Activated CD4-positive, alpha-beta T cell treated with anti-CD3 and anti-CD28 coated beads, Interleukin-2, amount 50 U/mL, for 4 hours (primary cell): ENCODE results near the gene FLCN.

ENCODE experiments used
- DNase-seq, 2 experiments: peaks; one replicate each; pipeline ENCODE4 v3.0.0-alpha.2; 2020

Gene FLCN

GRCh38 chr17:17183744-17184143 is 53.2 kb downstream of the FLCN start:
- DNase-seq = no peak

DNA sequence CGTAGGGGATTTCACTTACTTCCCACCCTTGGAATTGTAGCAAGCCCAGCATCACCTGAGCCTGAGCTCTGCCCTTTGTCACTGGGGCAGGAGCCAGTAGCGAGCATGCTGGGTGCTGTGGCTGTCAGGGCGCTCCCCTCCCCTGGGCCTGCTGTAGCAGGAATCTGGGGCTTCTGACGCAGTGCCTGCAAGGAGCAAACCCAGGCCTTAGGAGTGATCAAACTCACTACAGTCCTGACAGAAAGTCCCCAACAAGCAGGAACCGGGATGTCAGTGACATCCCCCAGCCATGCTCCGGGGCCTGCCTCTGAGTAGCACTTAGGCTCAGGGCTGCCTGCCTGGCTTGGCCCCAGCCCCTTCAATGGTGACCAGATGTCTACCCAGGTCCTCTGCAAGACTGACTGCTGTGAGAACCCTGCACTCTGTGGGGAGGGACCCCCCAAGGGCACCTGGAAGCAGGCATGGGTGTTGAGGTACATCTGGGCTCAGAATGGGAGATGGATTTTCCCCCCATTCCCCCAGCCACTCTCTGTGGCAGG is 54.3 kb downstream of the FLCN start:
- no peak for DNase-seq

- DNase-seq = peak in 1 of 2 experiments; percentile 45
Measured at GRCh38 chr17:17181666-17182597, 55.0 kb downstream of the FLCN start.

- no peak for DNase-seq
Measured at GRCh38 chr17:17180741-17181525, 56.0 kb downstream of the FLCN start.

- DNase-seq = no peak
Measured at GRCh38 chr17:17180141-17180603, 56.8 kb downstream of the FLCN start.

DNA sequence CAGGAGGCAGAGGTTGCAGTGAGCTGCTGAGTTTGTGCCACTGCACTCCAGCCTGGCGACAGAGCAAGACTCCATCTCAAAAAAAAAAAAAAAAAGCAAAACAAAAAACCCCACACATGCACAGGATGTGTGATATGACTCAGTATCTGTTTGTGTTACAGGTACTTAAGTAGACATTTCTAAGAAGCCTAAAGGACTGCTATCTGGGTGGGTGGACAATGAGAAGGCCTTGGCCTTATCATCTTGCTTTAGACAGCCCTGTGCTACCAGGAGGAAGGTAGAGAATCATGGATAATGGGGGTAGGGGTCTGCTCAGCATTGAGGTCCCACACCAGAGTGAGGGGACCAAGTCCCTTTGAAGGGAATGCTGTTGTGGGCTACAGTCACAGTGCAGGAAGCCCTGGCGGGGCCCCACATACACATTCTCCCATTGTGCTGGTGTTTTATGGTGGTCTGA is 57.6 kb downstream of the FLCN start:
- DNase-seq = no peak

DNA sequence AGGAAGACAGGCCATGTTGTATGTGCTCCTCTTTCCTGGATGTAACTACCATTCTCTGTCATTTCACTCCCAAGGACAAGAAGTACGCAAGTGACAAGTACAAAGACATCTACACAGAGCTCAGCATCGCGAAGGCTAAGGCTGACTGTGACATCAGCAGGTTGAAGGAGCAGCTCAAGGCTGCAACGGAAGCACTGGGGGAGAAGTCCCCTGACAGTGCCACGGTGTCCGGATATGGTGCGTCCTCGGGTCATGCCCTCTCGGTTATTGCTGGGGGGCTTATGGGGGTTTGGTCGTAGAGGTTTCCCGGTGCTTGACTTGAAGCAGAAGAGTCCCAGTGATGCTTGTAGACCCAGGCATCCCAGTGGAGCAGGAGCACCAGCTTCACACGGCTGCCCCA is 59.8 kb downstream of the FLCN start:
- no peak for DNase-seq

DNA sequence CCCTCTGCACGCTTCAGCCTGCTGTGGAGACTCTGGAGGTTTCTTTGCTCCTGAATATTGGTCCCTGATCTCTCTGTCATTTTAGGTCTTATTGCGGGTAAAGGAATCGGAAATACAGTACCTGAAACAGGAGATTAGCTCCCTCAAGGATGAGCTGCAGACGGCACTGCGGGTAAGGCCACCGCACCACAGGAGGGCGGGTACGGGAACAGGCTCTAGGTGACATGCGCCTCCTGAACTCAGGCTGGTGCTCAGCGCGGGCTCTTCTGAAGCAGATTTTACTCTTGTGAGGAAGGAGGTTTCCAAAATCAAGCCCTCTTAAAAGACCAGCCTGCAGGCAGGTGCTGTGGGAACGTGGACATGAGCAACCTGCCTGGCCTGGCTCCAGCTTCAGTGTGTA is 60.6 kb downstream of the FLCN start:
- peak; percentile 22 to 29 for DNase-seq

- DNase-seq = no peak
Measured at GRCh38 chr17:17175917-17176316, 61.1 kb downstream of the FLCN start.

DNA sequence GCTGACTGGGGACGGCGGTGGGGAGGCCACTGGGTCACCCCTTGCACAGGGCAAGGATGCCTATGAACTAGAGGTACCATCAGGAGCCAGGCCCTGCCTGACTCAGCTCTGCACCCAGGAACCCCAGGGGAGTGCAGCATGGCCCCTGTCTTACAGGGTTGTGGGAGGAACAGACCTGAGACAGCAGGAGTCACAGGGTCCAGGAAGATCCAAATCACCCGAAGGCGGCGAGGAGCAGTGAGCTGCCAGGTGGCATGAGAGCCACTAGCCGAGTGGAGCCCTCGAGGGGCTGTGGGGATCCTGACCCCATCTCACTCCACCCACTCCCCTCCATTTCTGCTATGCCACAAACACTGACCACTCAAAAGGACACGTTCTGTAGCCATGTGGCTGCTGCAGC is 61.6 kb downstream of the FLCN start:
- DNase-seq = no peak

DNA sequence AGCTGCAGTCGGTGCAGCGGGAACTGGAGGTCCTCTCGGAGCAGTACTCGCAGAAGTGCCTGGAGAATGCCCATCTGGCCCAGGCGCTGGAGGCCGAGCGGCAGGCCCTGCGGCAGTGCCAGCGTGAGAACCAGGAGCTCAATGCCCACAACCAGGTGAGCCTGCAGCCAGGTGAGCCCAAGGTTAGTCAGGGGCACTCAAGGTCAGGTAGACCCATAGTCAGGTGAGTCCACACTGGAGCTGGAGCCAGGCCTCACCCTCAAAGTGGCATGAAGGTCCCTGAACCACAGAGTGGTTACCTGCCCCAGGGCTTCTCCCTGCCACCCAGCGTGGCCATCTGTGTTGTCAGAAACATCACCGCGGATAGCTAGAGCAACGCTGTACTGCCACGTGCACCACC is 63.0 kb downstream of the FLCN start:
- DNase-seq = no peak

GRCh38 chr17:17172990-17173389 is 64.0 kb downstream of the FLCN start:
- no peak for DNase-seq

GRCh38 chr17:17172001-17172939 is 64.7 kb downstream of the FLCN start:
- DNase-seq = no peak

- no peak for DNase-seq
Measured at GRCh38 chr17:17171186-17171585, 65.8 kb downstream of the FLCN start.

- DNase-seq = no peak
Measured at GRCh38 chr17:17170346-17170985, 66.5 kb downstream of the FLCN start.

DNA sequence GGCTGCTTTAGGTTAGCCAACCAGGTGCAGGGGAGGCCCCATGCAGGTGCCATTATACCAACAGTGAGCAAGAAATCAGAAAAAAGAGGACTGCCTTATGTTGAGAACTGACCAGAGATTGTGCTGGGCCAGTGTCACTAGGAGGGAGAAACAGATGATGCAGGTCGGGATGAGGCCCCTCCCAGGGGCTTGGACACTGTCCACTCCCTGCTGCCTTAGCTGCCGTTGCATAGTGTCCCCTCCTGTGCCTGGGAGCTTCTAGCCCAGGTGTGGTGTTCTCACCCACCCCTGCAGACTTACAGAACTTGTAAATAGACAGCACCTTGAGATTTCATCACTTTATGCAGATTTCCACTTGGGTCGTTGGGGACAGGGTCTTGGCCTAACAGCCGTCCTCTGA is 67.6 kb downstream of the FLCN start:
- no peak for DNase-seq

- no peak for DNase-seq
Measured at GRCh38 chr17:17168401-17168800, 68.6 kb downstream of the FLCN start.

GRCh38 chr17:17167986-17168385 is 69.0 kb downstream of the FLCN start:
- DNase-seq = no peak

- no peak for DNase-seq
Measured at GRCh38 chr17:17167356-17167755, 69.6 kb downstream of the FLCN start.

- DNase-seq = no peak
Measured at GRCh38 chr17:17166446-17166845, 70.5 kb downstream of the FLCN start.

DNA sequence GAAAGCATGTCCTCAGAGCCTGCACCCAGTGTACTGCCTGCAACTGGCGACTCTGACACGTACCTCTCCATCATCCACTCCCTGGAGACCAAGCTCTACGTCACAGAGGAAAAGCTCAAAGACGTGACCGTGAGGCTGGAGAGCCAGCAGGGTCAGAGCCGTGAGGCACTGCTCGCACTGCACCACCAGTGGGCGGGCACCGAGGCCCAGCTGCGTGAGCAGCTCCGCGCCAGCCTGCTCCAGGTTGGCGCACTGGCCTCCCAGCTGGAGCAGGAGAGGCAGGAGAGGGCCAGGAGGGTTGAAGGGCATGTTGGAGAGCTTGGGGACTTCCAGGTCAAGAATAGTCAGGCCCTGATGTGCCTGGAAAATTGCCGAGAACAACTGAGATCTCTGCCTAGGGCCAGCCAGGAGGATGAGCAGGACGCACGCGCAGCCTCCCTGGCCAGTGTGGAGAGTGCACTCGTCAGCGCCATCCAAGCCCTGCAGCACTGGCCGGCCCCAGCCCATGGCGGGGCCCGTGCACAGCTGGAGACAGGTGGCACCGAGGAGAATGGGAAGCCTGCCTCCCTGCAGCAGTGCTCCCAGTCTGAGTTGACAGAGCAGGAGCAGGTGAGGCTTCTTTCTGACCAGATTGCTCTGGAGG is 71.2 kb downstream of the FLCN start:
- no peak for DNase-seq
